Measurements from ENCODE around the gene HYAL1.
"Not testable (repeated sequence)": the region's sequence is repeated elsewhere in the genome, so short reads cannot be mapped to it uniquely, and the experiment has no call there.

HYAL1 gene

GRCh38 chr3:50318615-50319014, 15.2 kb upstream of the HYAL1 start:
- DNase-seq (ENCODE audit: low read depth, low spot score) = no peak

GRCh38 chr3:50318163-50318562, 14.8 kb upstream of the HYAL1 start:
- DNase-seq (ENCODE audit: low read depth, low spot score) = no peak

- no peak for DNase-seq (ENCODE audit: low read depth, low spot score)
Measured at GRCh38 chr3:50317300-50317699, 13.9 kb upstream of the HYAL1 start.

GRCh38 chr3:50316657-50317242, 13.4 kb upstream of the HYAL1 start:
- peak; percentile 70 for DNase-seq (ENCODE audit: low read depth, low spot score)

- no peak for DNase-seq (ENCODE audit: low read depth, low spot score)
Measured at GRCh38 chr3:50314816-50315215, 11.4 kb upstream of the HYAL1 start.

- DNase-seq (ENCODE audit: low read depth, low spot score) = no peak
Measured at GRCh38 chr3:50314342-50314741, 11.0 kb upstream of the HYAL1 start.

GRCh38 chr3:50312041-50312440, 8.7 kb upstream of the HYAL1 start:
- DNase-seq (ENCODE audit: low read depth, low spot score) = not testable (repeated sequence)

- DNase-seq (ENCODE audit: low read depth, low spot score) = peak; percentile 54
Measured at GRCh38 chr3:50304601-50305000, 1.2 kb upstream of the HYAL1 start.

- DNase-seq (ENCODE audit: low read depth, low spot score) = no peak
Measured at GRCh38 chr3:50302095-50303012, 1.0 kb downstream of the HYAL1 start.

GRCh38 chr3:50300681-50301254, 2.6 kb downstream of the HYAL1 start:
- no peak for DNase-seq (ENCODE audit: low read depth, low spot score)

GRCh38 chr3:50299929-50300680, 3.3 kb downstream of the HYAL1 start:
- no peak for DNase-seq (ENCODE audit: low read depth, low spot score)

- no peak for DNase-seq (ENCODE audit: low read depth, low spot score)
Measured at GRCh38 chr3:50299638-50299928, 3.8 kb downstream of the HYAL1 start.

GRCh38 chr3:50298836-50299637, 4.3 kb downstream of the HYAL1 start, which contains the start of the genes HYAL3 and NAA80:
TSS of gene HYAL3 (minus strand) at chr3:50299405. CDS start at chr3:50295602, 3,803 bp downstream.
TSS of gene NAA80 (minus strand) at chr3:50299405. CDS start at chr3:50297463, 1,942 bp downstream.
- DNase-seq (ENCODE audit: low read depth, low spot score) = peak; percentile 100

- peak; percentile 1 for DNase-seq (ENCODE audit: low read depth, low spot score)
Measured at GRCh38 chr3:50297896-50298725, 5.3 kb downstream of the HYAL1 start.

GRCh38 chr3:50297384-50297775, 6.0 kb downstream of the HYAL1 start:
- peak; percentile 0 for DNase-seq (ENCODE audit: low read depth, low spot score)

GRCh38 chr3:50296721-50297383, 6.5 kb downstream of the HYAL1 start:
- peak; percentile 0 for DNase-seq (ENCODE audit: low read depth, low spot score)

- no peak for DNase-seq (ENCODE audit: low read depth, low spot score)
Measured at GRCh38 chr3:50295553-50296431, 7.6 kb downstream of the HYAL1 start.

GRCh38 chr3:50294492-50295403, 8.6 kb downstream of the HYAL1 start:
- no peak for DNase-seq (ENCODE audit: low read depth, low spot score)

All from astrocyte of the hippocampus (primary cell).